GM18907 (cell line): ENCODE data around the gene SUSD3.

Experiments used
- ATAC-seq: cut with Tn5 transposase; IDR thresholded peaks from one replicate; pipeline ENCODE4 v1.9.1; 2021; ENCODE audit warnings: mild to moderate bottlenecking, moderate library complexity; ENCODE audit not compliant: unreplicated experiment

Gene SUSD3

GRCh38 chr9:93134015-93134739 is 75.7 kb downstream of the SUSD3 start, which contains the start of gene NINJ1:
TSS of gene NINJ1 (minus strand) at chr9:93134251. CDS start at chr9:93134217, 34 bp downstream.
- peak; percentile 75 for ATAC-seq
